GM12875 (cell line): Measurements from ENCODE around the gene AMOTL1.

Experiments
- H3K4me3 ChIP-seq: one replicate; pipeline ENCODE4 v1.5.1; 2011; ENCODE audit warnings: low read depth, low read length, control low read depth
- TF ChIP-seq, protein P1 (sequence below): IDR thresholded peaks from 2 replicates; pipeline ENCODE4 v1.5.1; 2011; ENCODE audit warnings: low read depth, mild to moderate bottlenecking, control low read depth, inconsistent platforms, low read length, moderate library complexity, borderline replicate concordance; ENCODE audit not compliant: insufficient read depth

Gene AMOTL1

DNA sequence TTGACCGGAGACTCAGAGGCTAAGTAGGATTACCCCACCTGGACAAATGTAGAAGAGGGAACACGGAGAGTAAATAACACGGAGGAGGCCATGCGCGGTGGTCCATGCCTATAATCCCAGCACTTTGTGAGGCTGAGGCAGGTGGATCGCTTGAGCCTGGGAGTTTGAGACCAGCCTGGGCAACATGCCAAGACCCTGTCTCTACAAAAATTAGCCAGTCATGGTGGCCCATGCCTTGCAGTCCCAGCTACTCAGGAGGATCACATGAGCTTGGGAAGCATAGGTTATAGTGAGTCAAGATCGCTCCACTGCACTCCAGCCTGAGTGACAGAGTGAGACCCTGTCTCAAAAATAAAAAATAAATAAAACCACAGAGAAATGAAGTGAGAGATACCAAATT is 53.9 kb downstream of the AMOTL1 start:
- no peak overlapping the region for H3K4me3 ChIP-seq
- TF ChIP-seq, protein P1, sequence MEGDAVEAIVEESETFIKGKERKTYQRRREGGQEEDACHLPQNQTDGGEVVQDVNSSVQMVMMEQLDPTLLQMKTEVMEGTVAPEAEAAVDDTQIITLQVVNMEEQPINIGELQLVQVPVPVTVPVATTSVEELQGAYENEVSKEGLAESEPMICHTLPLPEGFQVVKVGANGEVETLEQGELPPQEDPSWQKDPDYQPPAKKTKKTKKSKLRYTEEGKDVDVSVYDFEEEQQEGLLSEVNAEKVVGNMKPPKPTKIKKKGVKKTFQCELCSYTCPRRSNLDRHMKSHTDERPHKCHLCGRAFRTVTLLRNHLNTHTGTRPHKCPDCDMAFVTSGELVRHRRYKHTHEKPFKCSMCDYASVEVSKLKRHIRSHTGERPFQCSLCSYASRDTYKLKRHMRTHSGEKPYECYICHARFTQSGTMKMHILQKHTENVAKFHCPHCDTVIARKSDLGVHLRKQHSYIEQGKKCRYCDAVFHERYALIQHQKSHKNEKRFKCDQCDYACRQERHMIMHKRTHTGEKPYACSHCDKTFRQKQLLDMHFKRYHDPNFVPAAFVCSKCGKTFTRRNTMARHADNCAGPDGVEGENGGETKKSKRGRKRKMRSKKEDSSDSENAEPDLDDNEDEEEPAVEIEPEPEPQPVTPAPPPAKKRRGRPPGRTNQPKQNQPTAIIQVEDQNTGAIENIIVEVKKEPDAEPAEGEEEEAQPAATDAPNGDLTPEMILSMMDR, result no peak

DNA sequence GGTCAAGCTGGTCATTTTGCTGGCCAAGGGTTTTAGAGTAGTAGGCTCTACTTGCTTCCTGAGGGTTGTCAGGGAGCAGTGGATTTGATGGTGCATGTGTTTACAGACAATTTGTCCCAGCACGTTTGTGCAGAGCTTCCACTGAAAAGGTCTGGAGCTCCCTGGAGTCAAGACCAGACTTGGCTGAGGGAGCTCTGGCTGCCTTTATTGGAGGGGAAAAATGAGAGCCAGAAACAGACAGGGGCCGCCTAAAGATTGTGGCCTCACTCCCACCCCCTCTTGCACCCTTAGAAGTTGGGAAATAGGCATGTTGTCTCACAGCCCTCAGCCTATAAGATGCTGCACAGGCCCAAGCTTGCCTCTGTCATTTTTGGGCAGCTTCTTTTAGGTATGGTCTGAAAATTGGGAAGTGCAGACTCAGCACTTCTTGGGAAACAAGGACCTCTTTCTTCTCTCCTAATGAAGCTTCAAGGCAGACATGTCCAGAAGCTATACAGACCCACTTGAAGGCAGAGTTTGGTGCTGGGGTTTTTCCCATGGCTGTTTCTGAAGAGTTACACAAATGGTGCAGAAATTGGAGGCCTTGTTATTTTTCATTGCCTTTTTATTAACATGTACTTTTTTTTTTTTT is 55.1 kb downstream of the AMOTL1 start:
- TF ChIP-seq, protein P1, result no peak
- H3K4me3 ChIP-seq, result no peak overlapping the region

DNA sequence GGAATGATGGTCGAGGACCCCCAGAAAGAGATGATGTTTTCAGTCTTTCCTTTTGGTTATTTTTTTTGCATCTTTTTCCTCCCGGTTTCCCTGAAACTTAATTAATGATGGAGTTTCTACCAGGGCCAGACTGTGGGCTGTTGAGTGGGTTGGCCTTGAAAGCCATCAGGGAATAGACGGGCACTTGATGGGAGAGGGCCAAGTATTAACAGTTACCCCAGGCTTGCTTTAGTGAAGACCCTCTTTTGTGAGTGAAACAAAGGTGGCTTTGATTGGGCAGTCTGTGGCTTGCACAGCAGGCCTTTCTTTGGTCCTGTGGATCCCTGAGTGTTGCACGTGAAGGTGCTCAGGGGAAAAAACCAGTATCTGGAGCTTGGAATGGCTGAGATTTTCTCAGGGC is 56.9 kb downstream of the AMOTL1 start:
- TF ChIP-seq, protein P1, result no peak
- H3K4me3 ChIP-seq, result no peak overlapping the region

DNA sequence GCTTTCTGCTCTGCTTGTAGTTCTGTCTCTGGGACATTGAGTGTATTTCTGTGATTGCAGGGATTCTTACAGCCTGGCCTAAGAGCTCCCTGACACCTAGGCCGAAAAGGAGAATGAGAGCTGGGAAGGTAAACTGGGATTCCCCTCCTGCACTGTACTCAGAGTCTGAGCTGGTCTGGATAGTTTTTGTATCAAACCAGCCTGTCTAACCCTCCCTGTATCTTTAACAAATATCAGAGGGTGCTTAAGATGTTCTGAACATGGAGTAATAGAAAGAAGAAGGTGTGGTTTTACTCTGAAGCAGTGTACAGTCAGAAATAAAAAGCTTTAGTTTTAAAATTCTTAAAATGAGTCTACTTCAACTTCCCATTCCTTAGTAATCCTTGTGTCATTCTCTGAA is 57.3 kb downstream of the AMOTL1 start:
- TF ChIP-seq, protein P1, result no peak
- no peak overlapping the region for H3K4me3 ChIP-seq

DNA sequence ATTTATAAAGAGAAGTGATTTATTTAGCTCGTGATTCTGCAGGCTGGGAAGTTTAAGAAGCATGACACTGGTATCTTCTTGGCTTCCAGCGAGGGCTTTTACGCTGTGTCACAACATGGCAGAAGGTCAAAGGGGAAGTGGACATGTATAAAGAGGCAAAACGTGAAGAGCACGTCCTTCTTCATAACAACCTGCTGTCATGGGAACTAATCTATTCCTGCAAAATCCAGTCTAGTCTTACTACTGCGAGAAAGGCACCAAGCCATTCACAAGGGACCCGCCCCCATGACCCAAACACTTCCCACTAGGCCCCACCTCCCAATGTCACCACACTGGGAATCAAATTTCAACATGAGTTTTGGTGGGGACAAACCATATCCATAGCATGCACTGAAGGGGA is 58.3 kb downstream of the AMOTL1 start:
- TF ChIP-seq, protein P1, result no peak
- no peak overlapping the region for H3K4me3 ChIP-seq

DNA sequence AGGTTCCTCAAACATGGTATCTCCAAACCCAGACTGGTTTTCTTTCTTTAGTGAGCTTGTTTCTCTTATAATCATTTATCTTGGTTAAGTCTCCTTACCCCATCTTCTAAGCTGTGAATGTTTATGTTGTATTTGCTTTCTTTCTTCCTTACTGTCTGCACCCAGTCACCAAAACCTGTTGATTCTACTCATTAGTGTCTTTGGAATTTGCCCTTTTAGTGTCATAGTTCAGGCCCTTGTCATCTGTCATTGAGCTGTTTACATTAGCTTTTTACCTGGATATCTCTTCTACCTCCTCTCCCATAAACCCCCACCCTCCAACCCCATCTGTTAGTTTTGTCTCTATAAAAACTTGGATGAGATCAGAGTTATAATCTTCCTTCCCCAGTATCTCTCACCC is 59.9 kb downstream of the AMOTL1 start:
- TF ChIP-seq, protein P1, result no peak
- H3K4me3 ChIP-seq, result no peak overlapping the region

DNA sequence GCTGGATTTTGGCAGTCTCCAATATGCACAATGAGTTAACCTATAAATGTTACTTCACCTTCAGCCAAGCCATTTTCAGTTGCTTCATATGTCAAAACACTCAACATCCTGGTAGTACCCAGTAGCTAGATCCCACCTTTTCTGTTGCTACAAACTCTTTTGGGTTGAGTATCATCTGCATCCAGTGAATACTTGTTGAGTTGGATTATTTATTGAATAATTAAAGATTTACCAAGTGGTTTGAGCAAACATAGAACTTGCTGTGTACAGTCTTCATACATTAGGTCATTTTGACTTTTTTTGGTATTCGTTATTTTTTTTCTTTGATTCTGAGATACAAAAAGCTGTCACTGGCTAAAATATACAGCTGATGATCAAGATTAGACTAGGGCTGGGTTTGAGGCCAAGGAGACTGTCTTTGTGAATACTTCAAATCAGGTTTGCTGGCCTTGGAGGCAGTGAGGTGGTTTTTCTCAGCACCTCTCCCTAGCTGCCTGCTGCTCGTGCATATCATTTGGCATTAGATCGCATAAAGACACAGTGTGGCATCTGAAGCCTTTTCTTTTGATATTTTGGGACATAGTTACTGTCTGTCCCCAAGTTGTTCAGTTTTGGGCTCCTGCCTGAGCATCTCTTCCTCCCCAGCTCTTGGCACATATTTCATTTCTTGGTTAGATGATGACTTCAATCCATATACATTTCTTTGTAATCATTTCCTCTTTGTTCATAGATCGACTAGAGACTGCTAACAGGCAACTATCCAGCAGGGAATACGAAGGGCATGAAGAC is 62.8 kb downstream of the AMOTL1 start:
- TF ChIP-seq, protein P1, result no peak
- no peak overlapping the region for H3K4me3 ChIP-seq
